Transverse colon (tissue), 3 donors: ENCODE data around the gene ZNF618.

Experiments
- POLR2A ChIP-seq: fragments of 450-650 bp; IDR thresholded peaks from one replicate; pipeline ENCODE4 v1.6.1; 2016; ENCODE audit warnings: antibody characterized with exemption, mild to moderate bottlenecking, moderate library complexity
- TF ChIP-seq, protein P1 (sequence below), 5 experiments: fragments of 200-600 bp in 3 of 5; fragments of 450-650 bp in 2 of 5; sonication (generic) in 3 of 5; IDR thresholded peaks; 1 replicate in 2 of 5; 2 replicates in 3 of 5; pipeline ENCODE4 v1.5.1; 2016 to 2017; ENCODE audit warnings: antibody characterized with exemption in 5 of 5, inconsistent platforms in 3 of 5, mild to moderate bottlenecking in 2 of 5, moderate library complexity in 1 of 5

DNA sequence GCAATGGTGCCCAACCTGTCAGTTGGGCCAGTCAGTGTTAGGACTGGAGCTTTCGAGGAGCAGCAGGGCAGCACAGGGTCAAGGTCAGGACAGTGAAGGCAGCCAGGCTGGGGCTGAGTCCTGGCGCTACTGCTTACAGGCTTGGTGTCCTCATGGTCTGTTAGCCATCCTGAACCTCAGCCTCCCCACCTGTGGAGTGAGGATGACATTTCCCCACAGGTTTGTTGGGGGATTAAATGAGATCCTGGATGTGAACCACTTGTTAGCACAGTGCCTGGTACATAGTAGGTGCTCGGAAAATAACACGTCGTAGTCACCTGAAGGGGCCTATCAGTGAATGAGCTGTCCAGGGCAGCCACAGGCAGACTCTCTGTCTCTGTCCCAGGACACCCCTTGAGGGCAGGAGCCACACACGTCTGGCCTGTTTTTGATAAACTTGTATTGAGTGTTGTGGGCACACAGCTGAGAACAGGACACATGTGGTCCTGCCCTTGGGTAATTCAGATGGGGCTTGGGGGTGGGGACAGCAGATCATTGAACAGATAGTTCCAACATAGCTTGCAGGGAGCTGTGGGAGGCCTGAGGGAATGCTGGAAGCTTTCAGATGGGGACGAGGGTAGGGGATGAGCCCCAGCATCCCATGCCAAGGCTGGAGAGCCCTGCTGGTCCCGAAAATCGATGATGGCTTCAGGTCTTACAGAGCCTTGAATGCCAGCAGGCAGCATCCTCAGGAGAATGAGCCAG is 132.7 kb downstream of the ZNF618 start:
- TF ChIP-seq POLR2A: no peak
- TF ChIP-seq, protein P1, sequence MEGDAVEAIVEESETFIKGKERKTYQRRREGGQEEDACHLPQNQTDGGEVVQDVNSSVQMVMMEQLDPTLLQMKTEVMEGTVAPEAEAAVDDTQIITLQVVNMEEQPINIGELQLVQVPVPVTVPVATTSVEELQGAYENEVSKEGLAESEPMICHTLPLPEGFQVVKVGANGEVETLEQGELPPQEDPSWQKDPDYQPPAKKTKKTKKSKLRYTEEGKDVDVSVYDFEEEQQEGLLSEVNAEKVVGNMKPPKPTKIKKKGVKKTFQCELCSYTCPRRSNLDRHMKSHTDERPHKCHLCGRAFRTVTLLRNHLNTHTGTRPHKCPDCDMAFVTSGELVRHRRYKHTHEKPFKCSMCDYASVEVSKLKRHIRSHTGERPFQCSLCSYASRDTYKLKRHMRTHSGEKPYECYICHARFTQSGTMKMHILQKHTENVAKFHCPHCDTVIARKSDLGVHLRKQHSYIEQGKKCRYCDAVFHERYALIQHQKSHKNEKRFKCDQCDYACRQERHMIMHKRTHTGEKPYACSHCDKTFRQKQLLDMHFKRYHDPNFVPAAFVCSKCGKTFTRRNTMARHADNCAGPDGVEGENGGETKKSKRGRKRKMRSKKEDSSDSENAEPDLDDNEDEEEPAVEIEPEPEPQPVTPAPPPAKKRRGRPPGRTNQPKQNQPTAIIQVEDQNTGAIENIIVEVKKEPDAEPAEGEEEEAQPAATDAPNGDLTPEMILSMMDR (IDR thresholded peaks at IDR 0.05): no peak
